ENCODE measurements around the gene FCER2.

GRCh38 chr19:7716762-7717161 lies 14.8 kb upstream of the FCER2 start:
- TF ChIP-seq RAD21 (IDR thresholded peaks at IDR 0.05), result no peak
- TF ChIP-seq, protein P1, sequence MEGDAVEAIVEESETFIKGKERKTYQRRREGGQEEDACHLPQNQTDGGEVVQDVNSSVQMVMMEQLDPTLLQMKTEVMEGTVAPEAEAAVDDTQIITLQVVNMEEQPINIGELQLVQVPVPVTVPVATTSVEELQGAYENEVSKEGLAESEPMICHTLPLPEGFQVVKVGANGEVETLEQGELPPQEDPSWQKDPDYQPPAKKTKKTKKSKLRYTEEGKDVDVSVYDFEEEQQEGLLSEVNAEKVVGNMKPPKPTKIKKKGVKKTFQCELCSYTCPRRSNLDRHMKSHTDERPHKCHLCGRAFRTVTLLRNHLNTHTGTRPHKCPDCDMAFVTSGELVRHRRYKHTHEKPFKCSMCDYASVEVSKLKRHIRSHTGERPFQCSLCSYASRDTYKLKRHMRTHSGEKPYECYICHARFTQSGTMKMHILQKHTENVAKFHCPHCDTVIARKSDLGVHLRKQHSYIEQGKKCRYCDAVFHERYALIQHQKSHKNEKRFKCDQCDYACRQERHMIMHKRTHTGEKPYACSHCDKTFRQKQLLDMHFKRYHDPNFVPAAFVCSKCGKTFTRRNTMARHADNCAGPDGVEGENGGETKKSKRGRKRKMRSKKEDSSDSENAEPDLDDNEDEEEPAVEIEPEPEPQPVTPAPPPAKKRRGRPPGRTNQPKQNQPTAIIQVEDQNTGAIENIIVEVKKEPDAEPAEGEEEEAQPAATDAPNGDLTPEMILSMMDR (IDR thresholded peaks at IDR 0.05; ENCODE audit: low read depth, low read length, missing input control), result no peak
- no peak for TF ChIP-seq YY1 (IDR thresholded peaks at IDR 0.05)
- TF ChIP-seq GABPA (IDR thresholded peaks at IDR 0.05 in 1 of 2, conservative IDR thresholded peaks at IDR 0.05 in 1 of 2), result no peak
- TF ChIP-seq SP1 (IDR thresholded peaks at IDR 0.05), result no peak

All from liver (tissue), 3 donors.